SK-N-SH treated with all-trans-retinoic acid at 6 μM for 48 hours (cell line): ENCODE results near the gene NOP16.

Source experiments
- ATAC-seq: fragments of 200-7000 bp; cut with Tn5 transposase; 3 replicates; pipeline ENCODE4 v1.9.1; 2020; ENCODE audit warnings: mild to moderate bottlenecking, moderate library complexity
- ARNTL ChIP-seq: fragments of 450-650 bp; formaldehyde crosslinking; IDR thresholded peaks from 2 replicates; pipeline ENCODE4 v1.5.0; 2020; ENCODE audit warnings: low read depth, mild to moderate bottlenecking, moderate library complexity, borderline replicate concordance
- BACH2 ChIP-seq: fragments of 250-450 bp; sonication (Bioruptor Pico); IDR thresholded peaks from 2 replicates; pipeline ENCODE4 v1.9.0; 2021; ENCODE audit warnings: mild to moderate bottlenecking, borderline replicate concordance
- CREB5 ChIP-seq: fragments of 250-450 bp; sonication (Bioruptor Pico); IDR thresholded peaks from 2 replicates; pipeline ENCODE4 v1.5.1; 2020; ENCODE audit warnings: low read depth, mild to moderate bottlenecking, moderate library complexity
- CSDC2 ChIP-seq: fragments of 250-450 bp; sonication (Bioruptor Pico); IDR thresholded peaks from 2 replicates; pipeline ENCODE4 v1.5.0; 2020; ENCODE audit warnings: mild to moderate bottlenecking, moderate library complexity
- ESRRG ChIP-seq: fragments of 250-450 bp; sonication (Bioruptor Pico); IDR thresholded peaks from 2 replicates; pipeline ENCODE4 v1.6.1; 2021; ENCODE audit warnings: mild to moderate bottlenecking
- GLIS3 ChIP-seq: fragments of 250-450 bp; sonication (Bioruptor Pico); IDR thresholded peaks from 2 replicates; pipeline ENCODE4 v1.5.0; 2020; ENCODE audit warnings: mild to moderate bottlenecking, moderate library complexity
- ISL1 ChIP-seq: fragments of 250-450 bp; sonication (Bioruptor Pico); IDR thresholded peaks from 2 replicates; pipeline ENCODE4 v2.1.2; 2022; ENCODE audit warnings: mild to moderate bottlenecking, moderate library complexity
- OSR1 ChIP-seq: fragments of 250-450 bp; sonication (Bioruptor Pico); IDR thresholded peaks from 2 replicates; pipeline ENCODE4 v1.8.0; 2022; ENCODE audit warnings: moderate library complexity, mild to moderate bottlenecking, inconsistent platforms
- PATZ1 ChIP-seq: fragments of 250-450 bp; sonication (Bioruptor Pico); IDR thresholded peaks from 2 replicates; pipeline ENCODE4 v1.8.0; 2020; ENCODE audit warnings: mild to moderate bottlenecking, moderate library complexity, borderline replicate concordance
- POU6F1 ChIP-seq: fragments of 250-450 bp; sonication (Bioruptor Pico); IDR thresholded peaks from 2 replicates; pipeline ENCODE4 v1.8.0; 2021; ENCODE audit warnings: low read depth, mild to moderate bottlenecking, moderate library complexity, borderline replicate concordance
- PPARA ChIP-seq: fragments of 250-450 bp; sonication (Bioruptor Pico); IDR thresholded peaks from 2 replicates; pipeline ENCODE4 v1.5.0; 2020; ENCODE audit warnings: mild to moderate bottlenecking, borderline replicate concordance
- RARB ChIP-seq: fragments of 250-450 bp; sonication (Bioruptor Pico); IDR thresholded peaks from 2 replicates; pipeline ENCODE4 v1.8.0; 2021; ENCODE audit warnings: mild to moderate bottlenecking, moderate library complexity
- SNAI2 ChIP-seq: fragments of 250-450 bp; sonication (Bioruptor Pico); IDR thresholded peaks from 2 replicates; pipeline ENCODE4 v1.5.0; 2020; ENCODE audit warnings: mild to moderate bottlenecking, moderate library complexity
- TCF4 ChIP-seq: fragments of 250-450 bp; sonication (Bioruptor Pico); IDR thresholded peaks from 2 replicates; pipeline ENCODE4 v1.8.0; 2021; ENCODE audit warnings: mild to moderate bottlenecking, moderate library complexity, borderline replicate concordance
- TOX ChIP-seq: fragments of 250-450 bp; sonication (Bioruptor Pico); IDR thresholded peaks from 2 replicates; pipeline ENCODE4 v1.8.0; 2021; ENCODE audit warnings: mild to moderate bottlenecking, moderate library complexity, borderline replicate concordance
- ZFP3 ChIP-seq: fragments of 250-450 bp; sonication (Bioruptor Pico); IDR thresholded peaks from 2 replicates; pipeline ENCODE4 v1.5.0; 2020; ENCODE audit warnings: mild to moderate bottlenecking, moderate library complexity
- ZFP30 ChIP-seq: fragments of 450-650 bp; formaldehyde crosslinking; IDR thresholded peaks from 2 replicates; pipeline ENCODE4 v1.5.0; 2022; ENCODE audit warnings: mild to moderate bottlenecking, moderate library complexity
- ZNF70 ChIP-seq: fragments of 450-650 bp; formaldehyde crosslinking; IDR thresholded peaks from 2 replicates; pipeline ENCODE4 v1.5.0; 2020; ENCODE audit warnings: mild to moderate bottlenecking, moderate library complexity
- ZNF8 ChIP-seq: fragments of 450-650 bp; formaldehyde crosslinking; IDR thresholded peaks from 2 replicates; pipeline ENCODE4 v1.5.0; 2020; ENCODE audit warnings: mild to moderate bottlenecking, moderate library complexity
- TF ChIP-seq, protein P1 (sequence below): fragments of 250-450 bp; sonication (Bioruptor Pico); IDR thresholded peaks from 2 replicates; pipeline ENCODE4 v1.5.0; 2020; ENCODE audit warnings: mild to moderate bottlenecking, moderate library complexity

Gene NOP16

GRCh38 chr5:176371621-176372539 lies 16.5 kb downstream of the NOP16 start:
- TF ChIP-seq BACH2 (CRISPR knock-in tag), result no peak
- ATAC-seq, result no peak

DNA sequence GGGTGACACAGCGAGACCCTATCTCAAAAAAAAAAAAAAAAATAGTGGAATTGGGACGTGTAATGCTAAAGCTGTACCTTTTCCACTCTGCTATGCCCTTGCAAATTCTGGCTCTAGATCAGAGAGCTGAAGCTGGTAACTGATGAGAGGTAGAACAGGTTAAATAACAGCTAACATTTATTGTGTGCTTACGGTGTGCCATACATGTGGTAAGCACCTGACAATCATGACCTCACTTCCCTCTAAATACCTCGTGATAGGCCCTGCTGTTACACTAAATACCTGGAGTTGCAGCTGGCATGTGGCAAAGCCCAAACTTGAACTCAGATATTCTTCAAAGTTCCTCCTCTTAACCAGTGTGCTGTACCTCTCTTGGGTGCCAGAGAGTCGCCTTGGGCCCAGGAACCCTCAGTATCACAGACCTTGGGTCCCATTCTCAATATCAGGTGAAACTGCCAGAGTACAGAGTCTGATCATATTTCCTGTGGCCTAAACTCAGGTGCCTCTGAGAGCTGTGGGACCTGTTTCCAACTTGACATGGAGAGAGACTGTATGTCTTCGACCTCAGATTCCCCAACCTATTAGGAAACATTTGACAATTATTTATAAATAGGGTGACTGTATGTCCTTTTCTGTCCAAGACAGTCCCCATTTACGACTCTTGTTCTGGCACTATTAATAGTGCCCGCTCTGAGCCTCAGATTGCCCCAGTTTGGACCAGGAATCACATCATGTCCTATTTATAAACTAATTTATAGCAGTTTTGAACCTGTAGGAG lies 18.3 kb downstream of the NOP16 start:
- TF ChIP-seq BACH2 (CRISPR knock-in tag), result no peak
- no peak for TF ChIP-seq GLIS3 (CRISPR knock-in tag)
- no peak for TF ChIP-seq ZFP30 (CRISPR knock-in tag)
- TF ChIP-seq TOX (CRISPR knock-in tag), result no peak
- no peak for TF ChIP-seq CREB5 (CRISPR knock-in tag)
- TF ChIP-seq ARNTL (CRISPR knock-in tag), result no peak
- no peak for TF ChIP-seq ISL1 (CRISPR knock-in tag)
- no peak for TF ChIP-seq ESRRG (CRISPR knock-in tag)
- no peak for TF ChIP-seq RARB (CRISPR knock-in tag)
- TF ChIP-seq, protein P1, sequence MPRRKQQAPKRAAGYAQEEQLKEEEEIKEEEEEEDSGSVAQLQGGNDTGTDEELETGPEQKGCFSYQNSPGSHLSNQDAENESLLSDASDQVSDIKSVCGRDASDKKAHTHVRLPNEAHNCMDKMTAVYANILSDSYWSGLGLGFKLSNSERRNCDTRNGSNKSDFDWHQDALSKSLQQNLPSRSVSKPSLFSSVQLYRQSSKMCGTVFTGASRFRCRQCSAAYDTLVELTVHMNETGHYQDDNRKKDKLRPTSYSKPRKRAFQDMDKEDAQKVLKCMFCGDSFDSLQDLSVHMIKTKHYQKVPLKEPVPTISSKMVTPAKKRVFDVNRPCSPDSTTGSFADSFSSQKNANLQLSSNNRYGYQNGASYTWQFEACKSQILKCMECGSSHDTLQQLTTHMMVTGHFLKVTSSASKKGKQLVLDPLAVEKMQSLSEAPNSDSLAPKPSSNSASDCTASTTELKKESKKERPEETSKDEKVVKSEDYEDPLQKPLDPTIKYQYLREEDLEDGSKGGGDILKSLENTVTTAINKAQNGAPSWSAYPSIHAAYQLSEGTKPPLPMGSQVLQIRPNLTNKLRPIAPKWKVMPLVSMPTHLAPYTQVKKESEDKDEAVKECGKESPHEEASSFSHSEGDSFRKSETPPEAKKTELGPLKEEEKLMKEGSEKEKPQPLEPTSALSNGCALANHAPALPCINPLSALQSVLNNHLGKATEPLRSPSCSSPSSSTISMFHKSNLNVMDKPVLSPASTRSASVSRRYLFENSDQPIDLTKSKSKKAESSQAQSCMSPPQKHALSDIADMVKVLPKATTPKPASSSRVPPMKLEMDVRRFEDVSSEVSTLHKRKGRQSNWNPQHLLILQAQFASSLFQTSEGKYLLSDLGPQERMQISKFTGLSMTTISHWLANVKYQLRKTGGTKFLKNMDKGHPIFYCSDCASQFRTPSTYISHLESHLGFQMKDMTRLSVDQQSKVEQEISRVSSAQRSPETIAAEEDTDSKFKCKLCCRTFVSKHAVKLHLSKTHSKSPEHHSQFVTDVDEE, result no peak
- no peak for TF ChIP-seq CSDC2 (CRISPR knock-in tag)
- no peak for TF ChIP-seq PPARA (CRISPR knock-in tag)
- TF ChIP-seq ZNF8 (CRISPR knock-in tag), result no peak
- TF ChIP-seq TCF4, result no peak
- TF ChIP-seq OSR1, result no peak
- no peak for TF ChIP-seq PATZ1
- no peak for TF ChIP-seq ZFP3
- no peak for ATAC-seq

GRCh38 chr5:176368726-176369125 lies 19.7 kb downstream of the NOP16 start:
- no peak for TF ChIP-seq GLIS3 (CRISPR knock-in tag)
- TF ChIP-seq POU6F1 (CRISPR knock-in tag), result no peak
- TF ChIP-seq, protein P1, result no peak
- TF ChIP-seq PPARA (CRISPR knock-in tag), result no peak
- TF ChIP-seq ZNF8 (CRISPR knock-in tag), result no peak
- TF ChIP-seq ARNTL (CRISPR knock-in tag), result no peak
- TF ChIP-seq ZNF70 (CRISPR knock-in tag), result no peak
- TF ChIP-seq SNAI2, result no peak
- no peak for TF ChIP-seq ISL1 (CRISPR knock-in tag)
- no peak for ATAC-seq
